Ishikawa (cell line): ENCODE data around the gene CCDC149.

ENCODE experiments used
- EP300 ChIP-seq: IDR thresholded peaks from 2 replicates; pipeline ENCODE4 v1.6.1; 2012; ENCODE audit warnings: borderline replicate concordance
- REST ChIP-seq: IDR thresholded peaks from 2 replicates; pipeline ENCODE4 v1.6.1; 2012; ENCODE audit warnings: low read depth, mild to moderate bottlenecking
- TAF1 ChIP-seq: IDR thresholded peaks from 2 replicates; pipeline ENCODE4 v1.6.1; 2012; ENCODE audit warnings: low read depth, mild to moderate bottlenecking

DNA sequence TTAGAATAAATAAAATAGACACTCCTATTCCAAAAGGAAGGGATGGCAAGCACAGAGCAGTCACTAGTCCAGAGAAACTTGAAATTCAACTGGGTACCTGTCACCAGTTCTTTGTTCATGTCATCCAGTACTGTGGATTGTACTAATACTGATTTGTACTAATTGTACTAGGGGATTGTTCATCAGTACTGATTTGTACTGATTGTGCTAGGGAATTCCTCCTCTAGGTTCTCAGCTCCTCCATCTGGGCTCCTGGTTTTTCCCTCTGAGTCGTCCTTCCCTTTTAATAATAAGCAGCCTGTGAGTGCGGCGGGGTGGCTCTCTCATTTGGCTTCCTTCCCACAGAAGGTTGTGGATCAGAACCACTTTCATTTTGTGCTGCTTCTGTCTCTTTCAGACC is 148.5 kb downstream of the CCDC149 start:
- no peak for TF ChIP-seq TAF1
- TF ChIP-seq REST = no peak
- TF ChIP-seq EP300 = no peak
